ENCODE measurements around the gene FOXRED2. TPM values are rescaled to one million over a fixed set of nuclear protein-coding genes. Genes with fewer than 3 reads are reported as not detected.

FOXRED2 gene
- total and polyA plus RNA-seq, 2 of the 8 experiments (the other 6 are each of a cell fraction or from before 2014, with no cell fraction given): 11.5 to 27.8 TPM

GRCh38 chr22:36510384-36510783 lies 3.5 kb upstream of the FOXRED2 start (continued):
- TF ChIP-seq KDM1A (IDR thresholded peaks at IDR 0.05; ENCODE audit: borderline replicate concordance, low read length): no peak
